HepG2 (cell line): ENCODE data around the gene DDX17. TPM values are rescaled to one million over a fixed set of nuclear protein-coding genes. Genes with fewer than 3 reads are reported as not detected.

ENCODE experiments used
- ARNTL ChIP-seq: sonication (generic); formaldehyde crosslinking; IDR thresholded peaks from 2 replicates; pipeline ENCODE4 v1.4.0; 2020; ENCODE audit warnings: mild to moderate bottlenecking, missing genetic modification reagents
- HCFC1 ChIP-seq: fragments of 150-350 bp; IDR thresholded peaks from 2 replicates; pipeline ENCODE4 v1.6.1; 2014; ENCODE audit warnings: low read depth, low read length
- KAT7 ChIP-seq: IDR thresholded peaks from 2 replicates; pipeline ENCODE4 v1.6.1; 2018; ENCODE audit warnings: borderline replicate concordance, missing compliant biosample characterization
- NPAS2 ChIP-seq: sonication (generic); formaldehyde crosslinking; IDR thresholded peaks from 2 replicates; pipeline ENCODE4 v1.8.0; 2022; ENCODE audit warnings: mild to moderate bottlenecking, missing genetic modification reagents, borderline replicate concordance
- PRDM4 ChIP-seq: sonication (generic); formaldehyde crosslinking; IDR thresholded peaks from 2 replicates; pipeline ENCODE4 v1.9.0; 2021; ENCODE audit warnings: missing genetic modification reagents, borderline replicate concordance
- PRMT3 ChIP-seq: sonication (generic); formaldehyde crosslinking; IDR thresholded peaks from 2 replicates; pipeline ENCODE4 v1.8.1; 2022; ENCODE audit warnings: low read depth, mild to moderate bottlenecking, moderate library complexity, missing genetic modification reagents, borderline replicate concordance
- RBM39 ChIP-seq: fragments of 200-400 bp; formaldehyde crosslinking; IDR thresholded peaks from one replicate; pipeline ENCODE4 v1.6.1; 2018; ENCODE audit warnings: antibody characterized with exemption, mild to moderate bottlenecking, low read depth, low read length; ENCODE audit not compliant: poor library complexity, severe bottlenecking
- RFX3 ChIP-seq: IDR thresholded peaks from 2 replicates; pipeline ENCODE4 v1.6.1; 2016; ENCODE audit warnings: missing biosample characterization, missing genetic modification reagents
- SUZ12 ChIP-seq: fragments of 150-350 bp; IDR thresholded peaks from 2 replicates; pipeline ENCODE4 v1.6.1; 2014; ENCODE audit warnings: low read depth, low read length
- USF2 ChIP-seq, 2 experiments: sonication (generic) in 1 of 2; formaldehyde crosslinking in 1 of 2; IDR thresholded peaks; 2 replicates each; pipeline versions ENCODE4 v1.5.1 to v1.6.1; 2011 to 2020; ENCODE audit warnings: borderline replicate concordance in 1 of 2, low read depth in 1 of 2, low read length in 1 of 2, mild to moderate bottlenecking in 1 of 2, missing genetic modification reagents in 1 of 2, moderate library complexity in 1 of 2
- ZMYM3 ChIP-seq: sonication (generic); formaldehyde crosslinking; IDR thresholded peaks from 2 replicates; pipeline ENCODE4 v1.5.1; 2020; ENCODE audit warnings: mild to moderate bottlenecking, missing genetic modification reagents
- ZNF17 ChIP-seq: sonication (generic); formaldehyde crosslinking; IDR thresholded peaks from 2 replicates; pipeline ENCODE4 v1.5.0; 2020; ENCODE audit warnings: mild to moderate bottlenecking, missing genetic modification reagents
- ZNF441 ChIP-seq: sonication (generic); formaldehyde crosslinking; IDR thresholded peaks from 2 replicates; pipeline ENCODE4 v1.7.0; 2021; ENCODE audit warnings: missing genetic modification reagents, borderline replicate concordance
- ZNF576 ChIP-seq: sonication (generic); formaldehyde crosslinking; IDR thresholded peaks from 2 replicates; pipeline ENCODE4 v1.4.0; 2020; ENCODE audit warnings: mild to moderate bottlenecking, missing genetic modification reagents
- ZNF646 ChIP-seq: sonication (generic); formaldehyde crosslinking; IDR thresholded peaks from 2 replicates; pipeline ENCODE4 v1.9.0; 2021; ENCODE audit warnings: mild to moderate bottlenecking, missing genetic modification reagents
- ZNF652 ChIP-seq: IDR thresholded peaks from 2 replicates; pipeline ENCODE4 v1.6.1; 2016; ENCODE audit warnings: low read depth, borderline replicate concordance
- polyA plus RNA-seq, 8 experiments: library from polyadenylated mRNA; depleted of rRNA in 3 of 8; stranded (reverse) in 7 of 8; unstranded in 1 of 8; fragments of >200 nt; fragmentation: Illumina TruSeq in 4 of 8; extraction: Trizol in 4 of 8; gene quantifications; 2 replicates each; pipeline versions ENCODE4 v1.2.1 to v1.2.3, GENCODE V29; 2011 to 2016; ENCODE audit warnings: low read depth in 4 of 8, missing spikeins in 1 of 8, mixed read lengths in 1 of 8; ENCODE audit not compliant: insufficient read depth in 1 of 8
- total RNA-seq, 5 experiments: library from RNA; depleted of rRNA; stranded (reverse); fragments of >200 nt; fragmentation: Illumina TruSeq; extraction: Trizol; gene quantifications; 2 replicates each; pipeline ENCODE4 v1.2.3, GENCODE V29; 2016; ENCODE audit warnings: low read depth in 1 of 5

DDX17 gene
- total and polyA plus RNA-seq, 2 of the 13 experiments (the other 11 are each of a cell fraction or from before 2014, with no cell fraction given) = 238 to 344 TPM

GRCh38 chr22:38462960-38463784 lies 42.9 kb downstream of the DDX17 start (continued):
- TF ChIP-seq ZNF576 (CRISPR knock-in tag) = no peak
- TF ChIP-seq PRMT3 (CRISPR knock-in tag) = no peak
- TF ChIP-seq ZNF441 (CRISPR knock-in tag) = no peak
- peak; percentile 67; the same call in 1 of the 2 replicates for TF ChIP-seq ARNTL (CRISPR knock-in tag)
- TF ChIP-seq KAT7 (CRISPR knock-in tag) = no peak
- no peak for TF ChIP-seq RBM39
- TF ChIP-seq ZNF17 (CRISPR knock-in tag) = no peak
- TF ChIP-seq USF2 (IDR thresholded peaks at IDR 0.05; ENCODE audit: low read depth, low read length) = no peak
- TF ChIP-seq USF2 (CRISPR knock-in tag; IDR thresholded peaks at IDR 0.05; ENCODE audit: borderline replicate concordance) = no peak
- TF ChIP-seq SUZ12 = no peak
- no peak; the same call in 1 of the 2 replicates for TF ChIP-seq RFX3 (CRISPR knock-in tag)
- 0 out of 2 replicates have a peak, but pooled peaks have one; percentile 37 for TF ChIP-seq PRDM4 (CRISPR knock-in tag)
- TF ChIP-seq ZNF652 (CRISPR knock-in tag) = peak; percentile 49; the same call in 1 of the 2 replicates
- no peak for TF ChIP-seq NPAS2 (CRISPR knock-in tag)
- TF ChIP-seq ZMYM3 (CRISPR knock-in tag) = peak; percentile 78
- no peak; the same call in 1 of the 2 replicates for TF ChIP-seq HCFC1
- TF ChIP-seq ZNF646 (CRISPR knock-in tag) = no peak
